GM18508 (cell line): ENCODE data around the gene AGAP1.

Experiments used
- ATAC-seq: cut with Tn5 transposase; IDR thresholded peaks from one replicate; pipeline ENCODE4 v1.9.1; 2021; ENCODE audit warnings: moderate number of reproducible peaks; ENCODE audit not compliant: insufficient read depth, unreplicated experiment

Gene AGAP1

GRCh38 chr2:236017446-236017845 is 523.6 kb downstream of the AGAP1 start:
- ATAC-seq = no peak

GRCh38 chr2:236019434-236019833 is 525.6 kb downstream of the AGAP1 start:
- no peak for ATAC-seq

- no peak for ATAC-seq
These were observed 527.7 kb downstream of the AGAP1 start for GRCh38 chr2:236021499-236022057.

GRCh38 chr2:236022128-236022527 is 528.3 kb downstream of the AGAP1 start:
- no peak for ATAC-seq

- ATAC-seq = no peak
These were observed 532.0 kb downstream of the AGAP1 start for GRCh38 chr2:236025892-236026291.

- ATAC-seq = no peak
These were observed 533.0 kb downstream of the AGAP1 start for GRCh38 chr2:236026841-236027240.

- ATAC-seq = no peak
These were observed 534.2 kb downstream of the AGAP1 start for GRCh38 chr2:236028066-236028465.

- no peak for ATAC-seq
These were observed 539.6 kb downstream of the AGAP1 start for GRCh38 chr2:236033462-236033861.

- no peak for ATAC-seq
These were observed 541.1 kb downstream of the AGAP1 start for GRCh38 chr2:236034974-236035373.

- ATAC-seq = no peak
These were observed 542.2 kb downstream of the AGAP1 start for GRCh38 chr2:236036045-236036444.

DNA sequence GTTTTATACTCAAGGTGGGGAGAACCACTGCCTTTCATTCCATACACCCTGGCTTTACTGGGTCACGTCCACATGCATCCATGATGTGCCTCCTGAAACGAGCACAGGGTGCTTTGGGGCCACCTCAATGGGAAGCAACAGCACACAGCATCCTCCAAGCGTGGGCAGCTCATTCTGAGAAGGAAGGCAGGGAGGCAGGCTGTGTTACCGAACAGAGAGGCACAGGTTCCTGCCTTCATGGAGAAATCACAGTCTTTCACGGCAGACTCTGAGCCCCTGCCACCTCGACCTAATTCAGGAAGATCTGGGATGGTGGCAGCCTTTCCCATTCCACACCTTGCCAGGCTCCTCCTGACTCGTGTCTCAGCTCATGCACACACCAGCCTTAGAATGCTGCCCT is 544.3 kb downstream of the AGAP1 start:
- no peak for ATAC-seq

GRCh38 chr2:236040600-236041328 is 546.9 kb downstream of the AGAP1 start:
- no peak for ATAC-seq

DNA sequence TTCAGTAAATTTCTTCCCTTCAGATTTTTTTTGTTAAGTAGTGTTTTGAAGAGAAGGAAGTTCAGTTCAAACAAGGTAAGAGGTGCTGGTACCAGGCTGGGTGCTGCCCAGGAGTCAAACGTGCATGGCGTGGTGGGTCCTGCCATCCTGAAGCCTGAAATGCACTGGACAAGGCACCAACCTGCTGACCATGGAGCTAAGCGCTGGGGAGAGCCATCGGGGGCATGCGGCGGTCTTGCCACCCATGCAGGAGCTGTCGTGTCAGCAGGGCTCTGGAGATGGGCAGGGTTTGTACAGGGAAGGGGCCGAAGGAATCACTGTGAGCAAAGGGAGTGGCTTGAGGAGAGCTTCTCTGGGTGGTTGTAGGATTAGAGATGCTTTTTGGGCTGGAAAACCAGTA is 547.8 kb downstream of the AGAP1 start:
- no peak for ATAC-seq

GRCh38 chr2:236042087-236042486 is 548.2 kb downstream of the AGAP1 start:
- ATAC-seq = no peak

DNA sequence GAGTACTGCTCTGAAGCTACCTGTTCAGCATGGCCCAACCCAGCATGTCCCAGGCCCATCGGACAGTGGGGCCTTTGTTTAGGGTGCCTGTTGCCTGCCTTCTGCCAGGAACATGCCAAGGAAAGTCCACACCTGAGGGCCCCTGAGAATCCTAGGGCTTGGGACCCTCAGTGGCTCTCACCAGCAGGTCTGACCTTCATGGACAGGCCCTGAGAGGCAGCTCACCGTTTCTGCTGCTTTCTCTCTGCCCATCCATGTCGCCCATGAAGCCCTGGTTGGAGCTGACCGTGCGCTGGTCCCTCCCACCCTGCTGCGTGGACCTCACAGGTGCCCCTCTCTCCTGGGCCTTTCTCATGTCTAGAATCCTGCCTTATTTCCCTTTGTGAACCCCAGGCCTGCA is 550.3 kb downstream of the AGAP1 start:
- ATAC-seq = no peak

DNA sequence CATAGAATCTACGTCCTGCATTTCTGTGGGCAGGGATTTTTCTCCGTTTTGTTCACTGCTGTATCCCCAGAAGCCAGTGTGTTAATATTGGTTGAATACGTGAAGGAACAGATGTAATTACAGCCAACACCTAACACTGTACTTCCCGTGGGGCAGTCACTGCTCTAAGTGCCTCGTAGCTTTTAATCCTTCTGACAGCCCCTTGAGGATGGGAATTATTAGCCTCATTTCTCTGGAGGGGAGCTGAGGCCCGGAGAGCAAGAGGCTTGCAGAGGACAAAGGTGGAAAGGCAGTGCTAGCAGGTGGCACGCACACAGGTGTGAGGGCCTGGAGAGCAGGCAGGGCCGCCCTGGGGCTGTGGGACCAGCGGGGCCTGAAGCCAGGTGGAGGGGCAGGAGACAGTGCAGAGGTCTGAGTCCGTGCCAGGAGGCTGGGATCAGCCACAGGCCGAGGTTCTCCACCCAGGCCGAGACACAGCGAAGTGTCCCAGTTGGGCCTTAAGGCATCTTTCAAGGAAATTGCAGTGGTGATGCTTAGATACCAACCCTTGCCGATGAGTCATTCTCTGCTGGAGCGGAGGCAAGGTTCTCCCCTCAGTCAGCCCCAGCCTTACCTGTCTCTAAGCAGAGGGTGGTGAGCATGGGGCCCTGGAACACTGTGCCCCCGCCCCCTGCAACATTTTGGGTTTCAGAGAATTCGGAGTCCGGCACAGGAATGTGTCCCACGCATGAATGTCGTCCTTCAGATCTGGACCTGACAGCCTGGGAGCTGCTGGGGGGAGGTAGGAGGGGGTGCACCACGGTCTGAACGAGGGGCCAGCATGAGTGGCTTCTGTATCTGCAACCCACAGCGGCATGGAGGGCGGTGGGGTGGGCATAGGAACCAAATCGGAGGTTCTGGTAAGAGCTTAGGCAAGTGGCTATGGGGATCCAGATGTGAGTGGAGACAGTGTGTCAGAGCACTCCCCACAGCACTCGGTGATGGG is 551.7 kb downstream of the AGAP1 start:
- no peak for ATAC-seq

DNA sequence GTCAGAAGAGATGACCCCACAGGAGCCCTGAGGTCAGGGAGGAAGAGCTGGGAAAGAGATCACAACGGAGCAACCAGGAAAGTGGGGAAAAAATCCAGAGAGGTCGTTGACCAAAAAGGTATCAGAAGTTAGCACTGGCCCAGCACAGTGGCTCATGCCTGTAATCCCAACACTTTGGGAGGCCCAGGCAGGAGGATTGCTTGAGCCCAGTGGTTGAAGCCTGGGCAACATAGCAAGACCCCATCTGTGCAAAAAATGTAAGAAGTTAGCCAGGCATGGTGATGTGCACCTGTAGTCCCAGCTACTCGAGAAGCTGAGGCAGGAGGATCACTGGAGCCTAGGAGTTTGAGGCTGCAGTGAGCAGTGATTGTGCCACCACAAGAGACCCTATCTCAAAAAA is 552.9 kb downstream of the AGAP1 start:
- ATAC-seq = no peak

- no peak for ATAC-seq
These were observed 553.3 kb downstream of the AGAP1 start for GRCh38 chr2:236047176-236047575.

- ATAC-seq = no peak
These were observed 554.2 kb downstream of the AGAP1 start for GRCh38 chr2:236047886-236048540.

DNA sequence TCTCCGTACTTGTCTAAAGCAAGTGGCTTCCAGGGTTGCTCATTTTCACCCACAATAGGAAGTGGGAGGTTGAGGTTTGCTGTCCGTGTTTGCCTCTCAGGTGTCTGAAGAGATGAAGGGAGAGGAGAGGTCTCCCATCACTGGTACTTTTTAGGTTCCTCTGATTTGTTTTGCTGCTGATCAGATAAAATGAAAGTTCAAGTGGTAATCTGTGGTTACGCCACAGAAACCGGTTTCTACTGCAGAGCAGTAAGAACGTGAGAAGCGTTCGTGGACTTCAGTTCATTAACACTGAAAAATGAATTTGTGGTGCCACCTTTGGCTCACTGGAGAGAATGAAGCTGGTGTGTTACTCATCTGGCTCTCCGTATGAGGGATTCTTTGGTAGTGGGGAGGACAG is 556.1 kb downstream of the AGAP1 start:
- no peak for ATAC-seq

DNA sequence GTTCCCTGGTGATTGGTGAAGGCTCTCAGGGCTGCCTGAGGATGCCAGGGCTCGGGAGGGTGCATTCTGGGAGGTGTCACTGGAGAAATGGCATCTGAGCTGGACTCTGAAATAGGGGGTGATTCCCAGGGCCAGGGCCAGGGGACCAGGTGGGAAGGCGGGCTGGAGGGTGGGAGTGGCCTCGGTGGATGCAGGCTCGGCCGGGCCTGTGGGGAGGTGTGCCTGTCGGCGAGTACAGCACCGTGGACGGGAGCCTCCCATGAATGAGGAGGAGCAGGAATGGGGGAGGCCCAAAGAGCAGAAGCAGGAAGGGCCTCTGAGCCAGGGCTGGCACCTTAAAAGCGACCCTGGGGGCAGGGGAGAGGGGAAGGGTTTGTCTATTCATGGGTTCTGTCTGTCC is 557.5 kb downstream of the AGAP1 start:
- no peak for ATAC-seq
